ENCODE measurements around the gene KLRG1. TPM values are rescaled to one million over a fixed set of nuclear protein-coding genes. Genes with fewer than 3 reads are reported as not detected.

The KLRG1 gene
- total and polyA plus RNA-seq, 10 donors, result 2.0 to 35.9 (median 28.0) TPM

DNA sequence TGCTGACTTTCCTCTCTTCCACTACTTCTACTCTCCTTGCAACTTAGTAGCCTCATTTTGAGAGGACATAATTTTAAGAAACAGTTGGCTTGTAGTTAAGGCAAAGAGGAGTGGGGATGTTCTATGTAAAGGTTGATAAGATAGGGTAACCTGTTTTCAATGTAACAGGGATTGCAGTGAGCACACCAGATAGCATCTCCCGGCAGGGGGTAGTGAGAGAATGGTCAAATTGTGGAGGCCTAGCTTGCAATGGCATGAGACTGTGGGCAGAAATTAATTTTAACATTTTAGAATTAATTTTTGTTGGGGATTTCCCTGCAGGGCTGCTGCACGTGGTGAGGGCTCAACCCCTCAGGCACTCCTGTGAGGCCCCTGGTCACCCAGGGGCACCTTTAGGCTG is 41.4 kb downstream of the KLRG1 start:
- no peak for DNase-seq
- Histone ChIP-seq H3K27me3 (replicated peaks in 1 of 7) (no peaks in the 10 kb centered on the region), H3K4me1 (peaks cover 0 to 18% (median 9%) of the 10 kb centered on the region in 6 donors), H3K27ac (peak overlapping the region in 1 of 8 donors; percentile 48), H3K36me3 (no peaks in the 10 kb centered on the region), H3K4me3 (no peak overlapping the region), H3K9me3 (peaks cover 0 to 5% (median 0%) of the 10 kb centered on the region in 8 donors)
- intact Hi-C loops (cut with DNase I; ENCODE audit: low total_unique reads), result no loop called here
- 67 to 78% (median 71%) methylated on average over 2 of the region's 2 CpGs for WGBS, 5 donors
- TF ChIP-seq, protein P1, sequence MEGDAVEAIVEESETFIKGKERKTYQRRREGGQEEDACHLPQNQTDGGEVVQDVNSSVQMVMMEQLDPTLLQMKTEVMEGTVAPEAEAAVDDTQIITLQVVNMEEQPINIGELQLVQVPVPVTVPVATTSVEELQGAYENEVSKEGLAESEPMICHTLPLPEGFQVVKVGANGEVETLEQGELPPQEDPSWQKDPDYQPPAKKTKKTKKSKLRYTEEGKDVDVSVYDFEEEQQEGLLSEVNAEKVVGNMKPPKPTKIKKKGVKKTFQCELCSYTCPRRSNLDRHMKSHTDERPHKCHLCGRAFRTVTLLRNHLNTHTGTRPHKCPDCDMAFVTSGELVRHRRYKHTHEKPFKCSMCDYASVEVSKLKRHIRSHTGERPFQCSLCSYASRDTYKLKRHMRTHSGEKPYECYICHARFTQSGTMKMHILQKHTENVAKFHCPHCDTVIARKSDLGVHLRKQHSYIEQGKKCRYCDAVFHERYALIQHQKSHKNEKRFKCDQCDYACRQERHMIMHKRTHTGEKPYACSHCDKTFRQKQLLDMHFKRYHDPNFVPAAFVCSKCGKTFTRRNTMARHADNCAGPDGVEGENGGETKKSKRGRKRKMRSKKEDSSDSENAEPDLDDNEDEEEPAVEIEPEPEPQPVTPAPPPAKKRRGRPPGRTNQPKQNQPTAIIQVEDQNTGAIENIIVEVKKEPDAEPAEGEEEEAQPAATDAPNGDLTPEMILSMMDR (IDR thresholded peaks at IDR 0.05 in 8 of 11, conservative IDR thresholded peaks at IDR 0.05 in 3 of 11), result no peak
- no peak for TF ChIP-seq POLR2A (IDR thresholded peaks at IDR 0.05)
- TF ChIP-seq POLR2AphosphoS5 (IDR thresholded peaks at IDR 0.05), result no peak

DNA sequence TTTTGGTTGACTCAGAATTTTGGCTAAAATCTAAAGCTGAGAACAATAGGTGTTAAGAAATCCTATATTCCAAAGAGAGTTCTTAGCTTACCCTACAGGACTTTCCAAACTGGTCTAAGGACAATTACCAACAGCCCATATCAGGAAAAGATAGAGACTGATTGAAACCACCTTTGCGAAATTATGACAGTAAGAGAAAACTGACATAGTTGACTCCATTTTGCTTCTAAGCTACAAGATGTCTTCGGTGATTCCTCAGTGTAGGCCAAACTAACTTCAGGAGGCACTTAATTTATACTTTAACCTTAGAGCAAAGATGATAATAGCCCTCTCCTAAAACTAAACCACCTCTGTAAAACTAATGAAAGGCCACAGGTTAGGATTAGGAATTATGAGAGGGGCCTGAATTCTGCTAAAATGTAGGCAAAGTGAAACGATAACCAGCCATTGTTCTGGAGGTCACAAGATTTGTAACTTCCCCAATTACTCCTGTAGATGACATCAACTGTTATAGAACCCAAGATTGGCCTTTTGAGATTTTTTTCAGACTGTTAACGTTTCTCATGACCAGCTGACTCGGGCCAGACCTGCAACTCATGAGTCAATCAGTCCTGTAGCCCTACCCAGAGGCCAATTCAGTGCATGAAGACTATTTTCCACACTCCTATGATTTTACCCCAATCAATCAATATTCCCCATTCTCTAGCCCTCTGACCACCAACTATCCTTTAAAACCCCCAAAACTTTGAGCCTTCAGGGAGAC is 43.0 kb downstream of the KLRG1 start:
- Histone ChIP-seq H3K4me1 (peaks cover 0 to 2% (median 0%) of the 10 kb centered on the region in 6 donors), H3K27ac (no peak overlapping the region), H3K9me3 (peaks cover 0 to 5% (median 0%) of the 10 kb centered on the region in 8 donors), H3K4me3 (no peak overlapping the region), H3K27me3 (replicated peaks in 1 of 7) (no peaks in the 10 kb centered on the region), H3K36me3 (no peaks in the 10 kb centered on the region)
- 58 to 72% (median 63%) methylated on average over 5 of the region's 5 CpGs for WGBS, 5 donors
- DNase-seq, result no peak
- intact Hi-C loops (cut with DNase I; ENCODE audit: low total_unique reads), result no loop called here
- no peak for TF ChIP-seq POLR2AphosphoS5 (IDR thresholded peaks at IDR 0.05)
- TF ChIP-seq POLR2A (IDR thresholded peaks at IDR 0.05), result no peak
- TF ChIP-seq, protein P1 (IDR thresholded peaks at IDR 0.05 in 8 of 11, conservative IDR thresholded peaks at IDR 0.05 in 3 of 11), result no peak

DNA sequence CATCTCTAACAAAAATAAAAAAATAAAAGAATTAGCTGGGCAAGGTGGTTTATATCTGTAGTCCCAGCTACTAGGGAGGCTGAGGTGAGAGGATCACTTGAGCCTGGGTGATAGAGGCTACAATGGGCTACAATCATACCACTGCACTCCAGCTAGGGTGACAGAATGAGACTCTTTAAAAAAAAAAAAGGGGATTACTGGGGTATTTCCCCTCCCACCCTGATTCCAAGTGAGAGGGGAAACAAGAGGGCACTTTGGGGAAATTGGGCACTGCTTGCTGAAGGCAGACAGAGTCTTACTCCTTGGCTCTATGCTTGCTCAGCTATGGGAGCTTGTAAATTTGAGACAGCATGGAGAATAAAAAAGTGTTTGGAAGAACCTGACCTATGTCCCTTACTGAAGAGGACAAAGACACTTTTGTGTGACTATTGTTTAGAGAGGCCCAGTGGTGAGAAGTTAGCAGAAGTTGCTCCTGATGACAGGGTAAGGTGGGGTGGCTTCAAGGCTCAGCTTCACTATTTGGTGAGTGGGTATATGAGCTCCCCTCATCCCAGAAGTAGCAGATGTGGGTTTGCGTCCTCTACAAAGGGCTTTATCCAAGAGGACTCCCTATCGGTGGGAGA is 44.0 kb downstream of the KLRG1 start:
- Histone ChIP-seq H3K4me1 (peaks cover 0 to under 1% (median 0%) of the 10 kb centered on the region in 6 donors), H3K9me3 (peaks cover 0 to 5% (median 0%) of the 10 kb centered on the region in 8 donors), H3K27me3 (replicated peaks in 1 of 7) (no peaks in the 10 kb centered on the region), H3K27ac (no peak overlapping the region), H3K36me3 (no peaks in the 10 kb centered on the region), H3K4me3 (no peak overlapping the region)
- intact Hi-C loops (cut with DNase I; ENCODE audit: low total_unique reads), result no loop called here
- TF ChIP-seq, protein P1 (IDR thresholded peaks at IDR 0.05 in 8 of 11, conservative IDR thresholded peaks at IDR 0.05 in 3 of 11), result no peak
- no peak for TF ChIP-seq POLR2A (IDR thresholded peaks at IDR 0.05)
- no peak for TF ChIP-seq POLR2AphosphoS5 (IDR thresholded peaks at IDR 0.05)
- WGBS, 5 donors, result 94 to 97% (median 96%) methylated on average over 2 of the region's 2 CpGs
- no peak for DNase-seq

DNA sequence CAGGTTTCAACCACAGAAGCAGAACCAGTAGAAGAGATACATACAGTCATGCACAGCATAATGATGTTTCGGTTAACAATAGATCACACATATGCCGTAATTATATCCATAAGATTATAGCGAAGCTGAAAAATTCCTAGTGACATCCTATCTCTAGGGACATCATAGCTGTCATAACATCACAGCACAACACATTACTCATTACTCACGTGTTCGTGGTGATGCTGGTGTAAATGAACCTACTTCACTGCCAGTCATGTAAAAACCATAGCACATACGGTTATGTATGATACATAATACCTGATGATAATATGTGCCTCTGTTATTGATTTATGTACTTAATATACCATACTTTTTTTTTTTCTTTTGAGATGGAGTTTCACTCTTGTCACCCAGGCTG is 44.7 kb downstream of the KLRG1 start:
- intact Hi-C loops (cut with DNase I; ENCODE audit: low total_unique reads), result no loop called here
- 92 to 99% (median 96%) methylated on average over 6 of the region's 6 CpGs for WGBS, 5 donors
- no peak overlapping the region for H3K4me3 ChIP-seq
- TF ChIP-seq POLR2A (IDR thresholded peaks at IDR 0.05) (no peak), POLR2AphosphoS5 (IDR thresholded peaks at IDR 0.05) (no peak)
- TF ChIP-seq, protein P1 (IDR thresholded peaks at IDR 0.05 in 8 of 11, conservative IDR thresholded peaks at IDR 0.05 in 3 of 11), result no peak
- peaks cover 0 to 7% (median under 1%) of the 10 kb centered on the region in 6 donors for H3K4me1 ChIP-seq
- no peaks in the 10 kb centered on the region for H3K27me3 ChIP-seq (replicated peaks in 1 of 7)
- H3K9me3 ChIP-seq, result peaks cover 0 to 5% (median 0%) of the 10 kb centered on the region in 8 donors
- no peaks in the 10 kb centered on the region for H3K36me3 ChIP-seq
- no peak for DNase-seq
- H3K27ac ChIP-seq, result no peak overlapping the region
